B cell (primary cell): Measurements from ENCODE around the gene PPP2R2D. TPM values are rescaled to one million over a fixed set of nuclear protein-coding genes. Genes with fewer than 3 reads are reported as not detected.

Experiments used
- ATAC-seq: fragments of 200-7000 bp; cut with Tn5 transposase; one replicate; pipeline ENCODE4 v1.10.0; 2021; ENCODE audit warnings: low read depth, mild to moderate bottlenecking, moderate number of reproducible peaks, moderate library complexity
- CTCF ChIA-PET: fragments of 350-600 bp; sonication (Branson Sonifier 250); formaldehyde crosslinking; loops from one replicate; lab custom pipeline; 2021; ENCODE audit warnings: antibody characterized with exemption, inconsistent platforms; lab: Charles Lee
- POLR2A ChIA-PET: fragments of 350-600 bp; sonication (Branson Sonifier 250); formaldehyde crosslinking; loops from one replicate; lab custom pipeline; 2021; ENCODE audit warnings: antibody characterized with exemption; lab: Charles Lee
- DNase-seq: peaks from one replicate; pipeline ENCODE4 v3.0.0; 2013
- H2AFZ ChIP-seq: 2 replicates; pipeline ENCODE4 v1.6.1; 2012; ENCODE audit warnings: mild to moderate bottlenecking, low read depth, low read length; ENCODE audit not compliant: insufficient read depth, poor library complexity, severe bottlenecking
- H3K27ac ChIP-seq, 2 donors: 1 replicate in 1 of 2; 2 replicates in 1 of 2; pipeline ENCODE4 v1.5.1; 2012 to 2013; ENCODE audit warnings: low read length in 2 of 2, mild to moderate bottlenecking in 2 of 2, moderate library complexity in 1 of 2
- H3K27me3 ChIP-seq, 4 experiments: fragments of 200-600 bp in 1 of 4; sonication (generic) in 1 of 4; replicated peaks in 1 of 4; 1 replicate in 2 of 4; 2 replicates in 2 of 4; pipeline versions ENCODE4 v1.6.1 to v1.7.0; 2013 to 2016; ENCODE audit warnings: low read length in 3 of 4, mild to moderate bottlenecking in 2 of 4, mixed read lengths in 1 of 4, moderate library complexity in 1 of 4; ENCODE audit not compliant: insufficient read depth in 4 of 4, control insufficient read depth in 3 of 4; ENCODE audit errors: control extremely low read depth in 1 of 4
- H3K36me3 ChIP-seq, 2 experiments: replicated peaks in 1 of 2; 1 replicate in 1 of 2; 2 replicates in 1 of 2; pipeline versions ENCODE4 v1.6.1 to v1.7.1; 2013; ENCODE audit warnings: low read length in 1 of 2; ENCODE audit not compliant: insufficient read depth in 2 of 2, control insufficient read depth in 1 of 2; ENCODE audit errors: control extremely low read depth in 1 of 2, extremely low read depth in 1 of 2
- H3K4me1 ChIP-seq, 2 donors: fragments of 200-600 bp in 1 of 2; sonication (generic) in 1 of 2; 1 replicate in 1 of 2; 2 replicates in 1 of 2; pipeline versions ENCODE4 v1.5.1 to v1.6.1; 2013 to 2017; ENCODE audit warnings: low read length in 2 of 2; ENCODE audit not compliant: control insufficient read depth in 2 of 2, insufficient read depth in 2 of 2
- H3K4me2 ChIP-seq: replicated peaks from 2 replicates; pipeline ENCODE3; 2012; ENCODE audit warnings: mild to moderate bottlenecking, low read depth, low read length; ENCODE audit not compliant: poor library complexity, severe bottlenecking
- H3K4me3 ChIP-seq, 5 experiments: fragments of 200-600 bp in 1 of 5; sonication (generic) in 1 of 5; 1 replicate in 3 of 5; 2 replicates in 2 of 5; pipeline versions ENCODE4 v1.5.1 to v1.7.0; 2011 to 2016; ENCODE audit warnings: low read length in 4 of 5, mild to moderate bottlenecking in 4 of 5, low read depth in 2 of 5, control low read depth in 1 of 5, moderate library complexity in 1 of 5; ENCODE audit not compliant: insufficient read depth in 1 of 5; ENCODE audit errors: control extremely low read depth in 1 of 5, extremely low read depth in 1 of 5
- H3K79me2 ChIP-seq: fragments of 200-600 bp; sonication (generic); one replicate; pipeline ENCODE4 v1.6.0; 2016; ENCODE audit warnings: low read length; ENCODE audit not compliant: control insufficient read depth, insufficient read depth
- H3K9ac ChIP-seq: fragments of 200-600 bp; sonication (generic); 2 replicates; pipeline ENCODE4 v1.6.1; 2017; ENCODE audit warnings: mild to moderate bottlenecking, low read length, moderate library complexity
- H3K9me3 ChIP-seq, 3 donors: one replicate each; pipeline versions ENCODE4 v1.6.1 to v1.7.1; 2013; ENCODE audit warnings: low read length in 2 of 3; ENCODE audit not compliant: control insufficient read depth in 2 of 3, insufficient read depth in 1 of 3; ENCODE audit errors: control extremely low read depth in 1 of 3
- H4K20me1 ChIP-seq: 2 replicates; pipeline ENCODE4 v1.6.0; 2012; ENCODE audit warnings: mild to moderate bottlenecking, low read length; ENCODE audit not compliant: insufficient read depth, control insufficient read depth, poor library complexity, severe bottlenecking
- H3K27ac Mint-ChIP-seq: one replicate; pipeline ENCODE4 v1.8.0; 2021; ENCODE audit warnings: mixed read lengths
- H3K27me3 Mint-ChIP-seq: one replicate; pipeline ENCODE4 v1.8.0; 2021; ENCODE audit warnings: mixed read lengths
- H3K4me1 Mint-ChIP-seq: one replicate; pipeline ENCODE4 v1.8.0; 2021; ENCODE audit warnings: mixed read lengths
- H3K4me3 Mint-ChIP-seq: one replicate; pipeline ENCODE4 v1.8.0; 2021; ENCODE audit warnings: mixed read lengths
- H3K9me3 Mint-ChIP-seq: one replicate; pipeline ENCODE4 v1.8.0; 2022; ENCODE audit warnings: mixed read lengths; ENCODE audit not compliant: insufficient read depth
- CTCF ChIP-seq: fragments of 200-600 bp; IDR thresholded peaks from one replicate; pipeline ENCODE4 v1.8.0; 2022; ENCODE audit warnings: antibody characterized with exemption, mild to moderate bottlenecking
- EZH2 ChIP-seq: IDR thresholded peaks from 2 replicates; pipeline ENCODE4 v1.6.1; 2012; ENCODE audit warnings: borderline replicate concordance, low read depth, mild to moderate bottlenecking, moderate library complexity, low read length; ENCODE audit not compliant: insufficient read depth, poor library complexity, severe bottlenecking
- WGBS: methylation state at CpG from one replicate; pipeline ENCODE4 v1.1.5; 2013; ENCODE audit warnings: missing lambda C conversion rate; ENCODE audit not compliant: insufficient coverage; 5-methylcytosine and 5-hydroxymethylcytosine counted together
- intact Hi-C: fragments of 100-400 bp; cut with micrococcal nuclease; formaldehyde crosslinking; loops from one replicate; pipeline ENCODE4 v1.10.0; 2022
- polyA plus RNA-seq: library from polyadenylated mRNA; depleted of rRNA; stranded (reverse); fragments of >200 nt; gene quantifications from 2 replicates; pipeline ENCODE4 v1.2.3, GENCODE V29; 2012
- total RNA-seq, 2 donors: library from RNA; stranded (reverse); fragments of 120-200 nt in 1 of 2; gene quantifications; 1 replicate in 1 of 2; 2 replicates in 1 of 2; pipeline versions ENCODE4 v1.2.3 to v1.2.4, GENCODE V29; 2013 to 2022

The PPP2R2D gene
- total and polyA plus RNA-seq, 2 donors (not counting 1 experiment from before 2014, with no cell fraction given): 25.8 to 45.6 TPM

GRCh38 chr10:131975796-131976195 lies 75.0 kb downstream of the PPP2R2D start:
- Histone ChIP-seq H3K4me3 (no peak overlapping the region), H3K9ac (no peak overlapping the region), H3K27ac (no peak overlapping the region), H4K20me1 (peaks cover 14% of the 10 kb centered on the region), H3K79me2 (peaks cover 3% of the 10 kb centered on the region), H2AFZ (no peak overlapping the region), H3K4me2 (no peak overlapping the region), H3K36me3 (peaks cover 0 to under 1% of the 10 kb centered on the region in 2 experiments), H3K9me3 (peaks cover 0 to 3% (median 0%) of the 10 kb centered on the region in 3 donors), H3K4me1 (peaks cover 1 to 7% of the 10 kb centered on the region in 2 donors), H3K27me3 (peaks cover 0 to 3% (median 0%) of the 10 kb centered on the region in 4 experiments)
- TF ChIP-seq EZH2: no peak
- no peak for TF ChIP-seq CTCF
- Mint-ChIP-seq H3K9me3 (no peaks in the 10 kb centered on the region), H3K27ac (no peak overlapping the region), H3K27me3 (no peaks in the 10 kb centered on the region), H3K4me3 (no peak overlapping the region), H3K4me1 (peaks cover 15% of the 10 kb centered on the region)
- ChIA-PET POLR2A (no interaction called here), CTCF (no interaction called here)
- WGBS: 96% methylated on average over 10 of the region's 10 CpGs
- ATAC-seq (no peak), DNase-seq (no peak)
- intact Hi-C loops: no loop called here

DNA sequence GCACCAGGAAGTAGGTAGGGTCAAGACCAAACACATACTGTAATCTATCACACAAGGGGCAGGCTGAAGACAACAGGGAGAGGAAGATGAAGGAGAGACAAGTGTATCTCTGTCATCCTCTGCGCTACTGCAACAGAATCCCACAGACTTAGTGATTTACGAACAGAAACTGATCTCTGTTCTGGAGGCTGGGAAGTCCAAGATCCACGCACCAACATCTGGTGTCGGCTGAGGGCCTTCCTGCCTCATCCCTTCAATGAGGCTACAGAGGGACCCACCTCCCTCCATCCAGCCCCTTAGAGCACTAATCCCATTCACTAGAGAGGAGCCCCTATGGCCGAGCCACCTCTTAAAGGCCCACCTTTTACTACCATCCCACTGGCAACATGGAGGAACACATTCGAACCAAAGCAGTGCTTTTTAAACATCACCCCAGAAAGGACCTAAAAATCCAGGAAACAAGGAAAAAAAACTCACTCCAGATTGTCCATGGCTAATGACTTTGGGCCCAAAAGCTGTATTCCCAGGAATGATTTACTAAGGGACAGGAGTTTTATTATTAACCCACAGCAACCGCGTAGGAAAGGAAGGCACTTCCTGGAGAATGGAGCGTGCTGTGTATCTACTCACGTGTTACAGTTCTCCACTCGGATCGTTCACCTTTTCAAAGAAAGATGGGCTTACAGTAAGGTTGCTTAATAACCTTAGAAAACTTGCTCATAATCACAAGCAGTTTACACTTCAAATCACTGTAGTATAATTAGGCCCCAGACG lies 76.7 kb downstream of the PPP2R2D start:
- Histone ChIP-seq H3K4me1 (peaks cover 7 to 12% of the 10 kb centered on the region in 2 donors), H3K27ac (no peak overlapping the region), H3K4me3 (no peak overlapping the region), H3K79me2 (peaks cover 3% of the 10 kb centered on the region), H3K36me3 (no peaks in the 10 kb centered on the region), H2AFZ (no peak overlapping the region), H3K27me3 (peaks cover 0 to 8% (median 0%) of the 10 kb centered on the region in 4 experiments), H3K9ac (no peak overlapping the region), H3K4me2 (no peak overlapping the region), H3K9me3 (peaks cover 0 to 3% (median 0%) of the 10 kb centered on the region in 3 donors), H4K20me1 (peaks cover 19% of the 10 kb centered on the region)
- no peak for DNase-seq
- ChIA-PET CTCF (no interaction called here), POLR2A (no interaction called here)
- H3K9me3 Mint-ChIP-seq: no peaks in the 10 kb centered on the region
- no peak overlapping the region for H3K4me3 Mint-ChIP-seq
- H3K27me3 Mint-ChIP-seq: no peaks in the 10 kb centered on the region
- TF ChIP-seq EZH2 (no peak), CTCF (no peak)
- H3K4me1 Mint-ChIP-seq: peaks cover 19% of the 10 kb centered on the region
- WGBS: 88% methylated on average over 6 of the region's 13 CpGs
- H3K27ac Mint-ChIP-seq: no peak overlapping the region
- intact Hi-C loops: no loop called here
- no peak for ATAC-seq
